NOMO-1 treated with dmso at 0.1 percent for 144 hours (cell line): ENCODE results near the gene HSPA12A.

Experiments
- DNase-seq: peaks from one replicate; lab custom pipeline; 2025; ENCODE audit not compliant: unreplicated experiment; lab: John Stamatoyannopoulos, UW

HSPA12A gene

GRCh38 chr10:116771959-116772585 is 29.7 kb upstream of the HSPA12A start:
- no peak for DNase-seq

GRCh38 chr10:116771101-116771958 is 29.0 kb upstream of the HSPA12A start:
- DNase-seq: no peak

GRCh38 chr10:116770281-116770680 is 27.9 kb upstream of the HSPA12A start:
- DNase-seq: no peak

- DNase-seq: no peak
These were observed 27.4 kb upstream of the HSPA12A start for GRCh38 chr10:116769791-116770190.

- DNase-seq: no peak
These were observed 27.0 kb upstream of the HSPA12A start for GRCh38 chr10:116769368-116769767.

- DNase-seq: no peak
These were observed 26.4 kb upstream of the HSPA12A start for GRCh38 chr10:116768786-116769185.

- no peak for DNase-seq
These were observed 24.7 kb upstream of the HSPA12A start for GRCh38 chr10:116766837-116767634.

- no peak for DNase-seq
These were observed 24.0 kb upstream of the HSPA12A start for GRCh38 chr10:116766241-116766827.

- no peak for DNase-seq
These were observed 23.3 kb upstream of the HSPA12A start for GRCh38 chr10:116765648-116766081.

- DNase-seq: no peak
These were observed 22.6 kb upstream of the HSPA12A start for GRCh38 chr10:116764979-116765378.

- no peak for DNase-seq
These were observed 21.1 kb upstream of the HSPA12A start for GRCh38 chr10:116763440-116763839.

- DNase-seq: no peak
These were observed 19.5 kb upstream of the HSPA12A start for GRCh38 chr10:116761883-116762282.

- DNase-seq: no peak
These were observed 18.6 kb upstream of the HSPA12A start for GRCh38 chr10:116760919-116761318.

GRCh38 chr10:116757246-116757645 is 14.9 kb upstream of the HSPA12A start:
- no peak for DNase-seq

GRCh38 chr10:116756277-116756676 is 13.9 kb upstream of the HSPA12A start:
- no peak for DNase-seq

- DNase-seq: no peak
These were observed 11.4 kb upstream of the HSPA12A start for GRCh38 chr10:116753759-116754158.

GRCh38 chr10:116752969-116753665 is 10.8 kb upstream of the HSPA12A start:
- no peak for DNase-seq

GRCh38 chr10:116752563-116752962 is 10.2 kb upstream of the HSPA12A start:
- no peak for DNase-seq

GRCh38 chr10:116748471-116748870 is 6.1 kb upstream of the HSPA12A start:
- DNase-seq: no peak

GRCh38 chr10:116748041-116748440 is 5.7 kb upstream of the HSPA12A start:
- no peak for DNase-seq

- no peak for DNase-seq
These were observed 5.0 kb upstream of the HSPA12A start for GRCh38 chr10:116747325-116747724.
